Right ventricle myocardium inferior (tissue), 1 donor: ENCODE results near the gene PHTF1. TPM values are rescaled to one million over a fixed set of nuclear protein-coding genes. Genes with fewer than 3 reads are reported as not detected.

Experiments
- ATAC-seq: fragments of 200-7000 bp; cut with Tn5 transposase; one replicate; pipeline ENCODE4 v1.9.1; 2020; ENCODE audit warnings: mild to moderate bottlenecking, moderate library complexity
- DNase-seq: peaks from one replicate; pipeline ENCODE4 v3.0.0; 2021; ENCODE audit errors: missing footprints
- intact Hi-C: fragments of 100-400 bp; cut with DNase I; formaldehyde crosslinking; loops from one replicate; pipeline ENCODE4 v1.11.0; 2022
- total RNA-seq: library from RNA; stranded (reverse); fragmentation: NEBNext Ultra II Directional; extraction: Animal tissue kit (Norgen Biotek cat#: 25700); gene quantifications from one replicate; pipeline ENCODE4 v1.2.1, GENCODE V29; 2021
- donor health status: DM: no; HTN: yes; CAD: no; lungs with severe emphysema.

The PHTF1 gene
- total RNA-seq, 1 donor from 2014 or later, result 6.4 TPM

- ATAC-seq, result no peak
- no peak for DNase-seq
- intact Hi-C loops, result loop anchor here (5.0 kb wide), 3 partner anchors 291 to 961 kb away; partner anchors contain the start of genes LRIG2 and PPM1J
These were observed 81.2 kb downstream of the PHTF1 start for GRCh38 chr1:113678159-113678469.

DNA sequence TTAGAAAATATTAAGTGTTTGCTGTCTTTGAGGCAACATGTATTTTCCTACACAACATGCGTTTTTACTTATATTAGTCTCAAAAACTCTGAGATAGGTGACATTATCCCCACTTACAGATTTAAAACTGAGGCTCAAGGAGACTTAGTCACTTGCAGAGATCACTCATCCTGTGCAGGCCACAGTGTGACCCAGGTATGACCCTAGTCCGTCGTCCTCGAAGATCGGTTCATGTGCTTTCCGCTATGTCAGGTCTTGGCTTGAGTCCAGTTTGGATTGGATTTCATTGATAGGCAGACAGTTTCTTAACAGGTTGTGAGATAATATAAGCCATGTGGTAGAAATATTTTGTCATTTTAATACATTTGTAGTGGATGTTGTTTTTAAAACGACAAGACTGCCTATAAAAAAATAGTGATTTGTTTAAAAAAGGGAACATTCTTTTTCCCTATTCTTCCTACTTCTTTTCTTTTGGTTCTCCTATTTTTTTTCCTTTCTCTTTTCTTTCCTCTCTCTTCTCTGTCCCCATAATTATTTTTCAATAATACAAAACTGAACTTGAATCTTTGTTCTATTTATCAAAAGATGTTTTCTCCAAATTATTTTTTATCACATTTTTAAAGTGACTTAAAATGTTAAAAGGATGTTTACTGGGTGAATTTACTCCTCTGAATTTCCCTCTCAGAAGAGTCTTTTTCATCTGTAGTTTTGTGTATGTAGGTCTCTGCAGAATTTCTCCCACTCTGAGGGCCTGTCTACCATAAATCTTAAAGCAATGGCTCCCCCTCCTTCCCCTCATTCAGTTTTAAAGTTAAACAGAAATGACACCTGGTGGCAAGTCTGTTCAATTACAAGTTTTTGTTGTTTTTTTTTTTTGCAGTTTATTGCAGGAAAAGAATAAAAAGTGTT, 81.8 kb downstream of the PHTF1 start:
- DNase-seq, result no peak
- peak; percentile 50 for ATAC-seq
- intact Hi-C loops, result loop anchor here (2.0 to 5.0 kb wide), 4 partner anchors 290 to 960 kb away; partner anchors contain the start of genes LRIG2 and PPM1J

- intact Hi-C loops, result loop anchor here (2.0 to 5.0 kb wide), 4 partner anchors 289 to 959 kb away; partner anchors contain the start of genes LRIG2 and PPM1J
- ATAC-seq (no peak), DNase-seq (no peak)
These were observed 82.8 kb downstream of the PHTF1 start for GRCh38 chr1:113676524-113676923.

- ATAC-seq, result no peak
- intact Hi-C loops, result loop anchor here (5.0 kb wide), 3 partner anchors 288 to 958 kb away; partner anchors contain the start of genes LRIG2 and PPM1J
- no peak for DNase-seq
These were observed 84.0 kb downstream of the PHTF1 start for GRCh38 chr1:113675302-113675701.

DNA sequence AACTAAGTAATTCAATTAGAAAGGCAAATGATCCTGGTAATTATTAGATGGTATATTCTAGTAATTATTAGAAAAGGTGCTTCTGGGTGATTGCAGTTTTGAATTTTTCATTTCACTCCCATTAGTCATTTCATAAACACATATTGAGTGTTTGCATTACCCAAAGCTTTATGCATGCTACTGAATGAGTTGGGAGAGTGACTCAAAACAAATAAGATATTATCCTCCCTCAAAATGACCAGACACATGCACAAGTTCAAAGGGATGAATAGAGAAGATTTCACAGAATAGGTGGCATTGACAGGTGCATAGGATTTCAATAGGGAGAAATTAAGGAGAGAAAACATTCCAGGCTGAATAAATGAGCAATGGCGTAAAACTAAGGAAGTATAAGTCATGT, 84.7 kb downstream of the PHTF1 start:
- ATAC-seq (no peak), DNase-seq (no peak)
- intact Hi-C loops, result no loop called here

DNA sequence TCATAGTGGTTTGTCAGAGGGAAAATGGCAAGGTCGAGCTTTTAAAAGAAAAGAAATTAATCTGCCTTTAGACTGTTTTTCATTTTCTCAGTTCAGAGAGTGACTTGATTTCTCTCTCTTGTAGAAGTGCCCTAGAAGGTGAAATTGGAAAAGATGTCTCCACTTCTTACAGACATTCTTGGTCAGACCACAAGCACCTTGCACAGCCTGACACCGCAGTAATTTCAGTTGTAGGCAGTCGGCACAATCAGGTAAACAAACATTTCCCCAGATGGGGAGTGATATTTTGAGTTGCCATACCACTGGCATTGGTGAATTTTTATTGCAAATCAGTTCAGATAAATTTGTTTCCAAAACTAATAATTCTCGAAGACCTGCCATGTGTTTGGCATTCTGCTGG, 86.8 kb downstream of the PHTF1 start:
- intact Hi-C loops, result no loop called here
- ATAC-seq (no peak), DNase-seq (no peak)

DNA sequence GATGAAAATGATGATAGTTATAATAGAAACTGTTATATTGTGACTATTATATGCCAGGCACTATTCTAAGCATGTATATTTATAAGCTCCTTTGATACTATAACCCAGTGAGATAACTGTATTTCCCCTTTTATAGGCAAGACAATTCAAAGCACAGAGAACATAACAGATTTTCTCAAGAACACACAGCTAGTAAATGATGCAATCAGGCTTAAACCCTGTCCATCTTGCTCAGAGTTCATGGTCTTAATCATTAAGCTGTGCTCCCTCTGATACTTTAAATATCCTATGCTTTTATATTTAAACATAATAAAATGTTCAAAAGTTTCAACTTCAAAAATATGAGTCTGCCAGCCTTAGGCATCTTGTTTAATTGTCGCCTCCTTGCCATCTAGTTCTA, 88.6 kb downstream of the PHTF1 start:
- ATAC-seq (no peak), DNase-seq (no peak)
- intact Hi-C loops, result no loop called here

GRCh38 chr1:113669988-113670387, 89.3 kb downstream of the PHTF1 start:
- DNase-seq (no peak), ATAC-seq (no peak)
- intact Hi-C loops, result no loop called here

- intact Hi-C loops, result no loop called here
- ATAC-seq, result no peak
- DNase-seq, result no peak
These were observed 93.2 kb downstream of the PHTF1 start for GRCh38 chr1:113666126-113666525.

DNA sequence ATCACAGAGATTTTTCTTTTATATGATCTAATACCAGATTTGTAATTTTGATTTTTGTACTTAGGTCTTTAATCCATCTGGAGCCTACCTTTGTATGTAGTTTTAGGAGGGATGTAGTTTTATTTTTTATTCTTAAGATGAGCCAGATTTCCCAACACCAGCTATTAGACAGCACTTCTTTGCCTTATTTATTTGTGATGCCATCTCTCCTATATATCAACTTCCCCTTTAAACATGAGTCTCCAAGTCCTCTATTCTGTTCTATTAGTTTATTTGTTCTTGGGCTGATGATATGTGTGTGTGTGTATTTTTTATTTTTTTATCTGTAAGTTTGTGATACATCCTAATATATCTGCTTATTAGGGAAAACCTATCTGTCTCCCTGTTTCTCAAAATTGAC, 94.2 kb downstream of the PHTF1 start:
- ATAC-seq (no peak), DNase-seq (no peak)
- intact Hi-C loops, result no loop called here

DNA sequence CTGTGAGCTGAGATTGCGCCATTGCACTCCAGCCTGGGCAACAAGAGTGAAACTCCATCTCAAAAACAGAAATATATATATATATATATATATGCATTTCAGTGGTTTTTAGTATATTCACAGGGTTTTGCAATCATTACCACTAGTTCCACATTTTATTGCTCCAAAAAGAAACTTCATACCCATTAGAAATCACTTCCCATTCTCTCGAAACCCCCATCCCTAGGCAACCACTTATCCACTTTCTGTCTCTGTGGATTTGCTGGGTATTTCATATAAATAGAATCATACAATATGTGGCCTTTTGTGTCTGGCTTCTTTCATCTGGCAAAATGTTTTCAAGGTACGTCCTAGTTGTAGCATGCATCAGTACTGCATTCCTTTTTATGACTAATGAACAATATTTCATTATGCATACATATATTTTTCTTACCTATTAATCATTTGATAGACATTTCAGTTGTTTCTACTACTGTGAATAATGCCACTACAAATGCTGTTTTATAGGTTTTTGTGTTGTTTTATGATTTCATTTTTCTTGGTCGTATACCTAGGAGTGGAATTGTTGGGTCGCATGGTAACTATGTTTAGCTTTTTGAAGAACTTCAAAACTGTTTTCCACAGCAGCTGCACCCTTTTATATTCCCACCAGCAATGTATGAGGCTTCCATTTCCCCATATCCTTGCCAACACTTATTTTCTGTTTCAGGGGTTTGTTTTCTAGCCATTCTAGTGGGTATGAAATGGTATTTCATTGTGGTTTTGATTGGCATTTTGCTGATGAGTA, 95.9 kb downstream of the PHTF1 start:
- no peak for DNase-seq
- ATAC-seq, result no peak
- intact Hi-C loops, result no loop called here

- intact Hi-C loops, result no loop called here
These were observed 97.2 kb downstream of the PHTF1 start for GRCh38 chr1:113662101-113662500.

DNA sequence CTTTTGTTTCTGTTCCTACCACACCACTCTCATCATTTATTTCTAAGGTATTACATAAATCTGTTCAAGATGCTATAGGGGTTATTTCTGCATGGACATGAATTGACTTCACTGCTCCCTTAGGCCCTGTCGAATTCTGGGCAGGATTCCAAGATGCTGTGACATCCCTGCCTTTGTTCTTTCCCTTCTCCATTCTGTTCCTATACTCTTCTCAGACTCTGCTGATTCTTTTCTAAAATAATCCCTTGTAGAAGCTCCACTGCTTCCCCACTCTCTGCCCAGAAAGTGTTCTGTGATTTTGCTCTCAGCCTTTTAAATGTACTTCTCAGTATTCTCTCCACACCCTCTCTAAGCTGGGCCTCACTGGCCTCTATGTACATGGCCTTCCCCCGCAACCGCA, 99.2 kb downstream of the PHTF1 start:
- no peak for DNase-seq
- intact Hi-C loops, result no loop called here
- no peak for ATAC-seq

More at GRCh38 chr1:113662101-113662500, 97.2 kb downstream of the PHTF1 start:
- ATAC-seq (no peak), DNase-seq (no peak)

DNA sequence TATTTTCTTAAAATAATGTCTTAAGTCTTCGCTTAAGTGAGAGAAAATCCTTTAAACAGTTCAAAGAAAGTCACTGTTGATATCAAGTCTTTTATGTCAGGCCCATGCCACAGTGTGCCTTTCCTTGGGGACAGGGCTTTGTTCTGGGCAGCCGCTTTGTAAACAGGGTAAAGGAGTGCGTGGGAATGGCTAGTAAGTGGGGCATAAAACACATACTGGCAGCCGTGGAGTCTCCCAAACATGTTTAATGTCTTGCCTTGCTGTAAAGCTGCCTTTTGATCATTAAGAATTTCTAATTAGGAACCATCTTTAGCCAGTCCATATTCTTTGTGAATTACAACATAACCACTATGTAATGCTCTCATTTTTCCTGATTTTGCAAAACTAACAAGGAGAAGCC, 99.7 kb downstream of the PHTF1 start:
- ATAC-seq, result no peak
- intact Hi-C loops, result no loop called here
- no peak for DNase-seq

DNA sequence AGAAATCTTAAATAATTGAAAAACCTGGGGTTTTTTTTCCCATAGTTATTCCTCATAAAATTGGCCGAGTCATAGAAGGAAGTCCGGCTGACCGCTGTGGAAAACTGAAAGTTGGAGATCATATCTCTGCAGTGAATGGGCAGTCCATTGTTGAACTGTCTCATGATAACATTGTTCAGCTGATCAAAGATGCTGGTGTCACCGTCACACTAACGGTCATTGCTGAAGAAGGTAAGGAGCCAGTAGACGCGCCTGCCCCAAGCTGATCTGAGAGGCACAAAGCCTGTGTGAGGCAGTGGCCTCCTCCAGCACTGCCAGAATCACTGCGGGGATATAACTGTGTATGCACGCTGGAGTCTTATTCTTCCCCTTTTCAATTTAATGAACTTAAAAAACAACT, 100.3 kb downstream of the PHTF1 start:
- intact Hi-C loops, result no loop called here
- DNase-seq (no peak), ATAC-seq (no peak)

DNA sequence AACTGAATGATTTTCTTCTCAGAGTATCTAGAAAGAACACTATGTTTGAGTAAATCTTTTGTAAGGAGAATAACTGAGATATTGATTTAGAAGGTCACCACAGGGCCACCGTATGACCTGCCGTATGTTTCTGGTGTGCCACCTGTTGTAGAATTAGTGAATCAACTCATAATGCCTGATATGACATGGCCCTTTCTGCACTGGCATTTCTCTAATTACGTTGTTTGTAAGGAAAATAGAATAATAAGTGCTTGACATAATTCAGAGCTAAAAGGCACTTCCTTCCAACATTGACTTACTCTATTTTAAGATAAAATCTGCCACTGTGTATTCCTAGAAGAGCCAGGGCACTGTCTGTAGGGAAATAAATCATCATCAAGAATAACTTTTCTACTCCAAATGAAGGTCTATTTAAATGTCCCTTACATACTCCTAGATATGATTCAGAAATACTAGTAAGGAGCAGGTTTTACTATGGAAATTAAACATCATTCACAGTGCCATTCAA, 101.7 kb downstream of the PHTF1 start:
- intact Hi-C loops, result no loop called here
- DNase-seq (no peak), ATAC-seq (no peak)

- peak; percentile 71 for ATAC-seq
- intact Hi-C loops, result no loop called here
- no peak for DNase-seq
These were observed 102.2 kb downstream of the PHTF1 start for GRCh38 chr1:113657126-113657525.

DNA sequence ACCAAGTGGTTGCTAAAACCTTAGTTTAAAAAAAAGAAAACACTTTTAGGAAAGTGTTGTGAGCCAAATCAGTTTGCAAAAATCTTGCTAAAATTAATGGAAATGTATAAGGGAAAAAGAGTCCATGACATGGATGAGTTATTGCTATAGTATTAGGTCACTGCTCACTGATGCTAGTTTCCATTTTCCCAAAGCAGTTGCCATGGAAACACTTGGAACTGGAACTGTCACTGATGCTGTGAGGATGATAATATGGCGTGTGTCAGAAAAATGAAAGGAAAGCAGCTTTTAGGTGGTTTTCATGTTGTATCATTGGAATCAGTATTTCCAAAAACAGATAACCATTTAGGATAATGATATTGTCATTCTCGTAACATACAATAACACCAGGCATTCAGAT, 104.4 kb downstream of the PHTF1 start:
- DNase-seq, result no peak
- no peak for ATAC-seq
- intact Hi-C loops, result no loop called here

DNA sequence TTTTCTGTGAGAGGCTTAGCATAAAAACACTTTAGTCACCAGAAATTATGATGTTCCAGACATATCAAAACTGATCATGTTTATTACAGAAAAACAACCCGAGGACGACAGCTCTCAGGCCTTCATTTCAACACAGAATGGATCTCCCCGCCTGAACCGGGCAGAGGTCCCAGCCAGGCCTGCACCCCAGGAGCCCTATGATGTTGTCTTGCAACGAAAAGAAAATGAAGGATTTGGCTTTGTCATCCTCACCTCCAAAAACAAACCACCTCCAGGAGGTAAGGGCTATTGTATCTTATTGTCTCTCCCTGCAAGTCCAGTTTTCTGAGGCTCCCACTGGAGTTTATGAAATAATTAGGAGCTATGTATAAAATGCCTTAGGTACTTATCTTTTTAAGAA, 105.5 kb downstream of the PHTF1 start:
- intact Hi-C loops, result no loop called here
- ATAC-seq, result no peak
- DNase-seq, result no peak

- intact Hi-C loops, result no loop called here
- ATAC-seq (no peak), DNase-seq (no peak)
These were observed 106.5 kb downstream of the PHTF1 start for GRCh38 chr1:113652771-113653170.
